HepG2 (cell line): ENCODE results near the gene TSPYL1. TPM values are rescaled to one million over a fixed set of nuclear protein-coding genes. Genes with fewer than 3 reads are reported as not detected.

Source experiments
- ATAC-seq: fragments of 200-7000 bp; cut with Tn5 transposase; 3 replicates; pipeline ENCODE4 v1.9.1; 2020; ENCODE audit warnings: mild to moderate bottlenecking, moderate library complexity
- BruUV-seq: library from RNA; stranded (reverse); fragments of 400-500 nt; replicated peaks from 2 replicates; lab custom pipeline; 2021; lab: Mats Ljungman, UMichigan
- CTCF ChIA-PET: fragments of 300-600 bp; formaldehyde crosslinking; extraction: SDS; loops from one replicate; lab custom pipeline; 2021; ENCODE audit warnings: low total read pairs, inconsistent platforms, low intra/inter-chr PET ratio; lab: Yijun Ruan, JAX
- POLR2A ChIA-PET: fragments of 350-600 bp; sonication (Branson Sonifier 250); formaldehyde crosslinking; loops from one replicate; lab custom pipeline; 2020; ENCODE audit warnings: antibody characterized with exemption, inconsistent platforms; lab: Yijun Ruan, JAX
- DNase-seq: peaks from one replicate; pipeline ENCODE4 v3.0.0-alpha.2; 2015; ENCODE audit warnings: low spot score
- FAIRE-seq: peaks from 3 replicates; lab custom pipeline; 2011; peaks lifted over from hg19 to GRCh38; lab: Jason Lieb, UNC
- H2AFZ ChIP-seq: one replicate; pipeline ENCODE4 v1.6.1; 2011; ENCODE audit warnings: low read length, inconsistent platforms
- H3K27ac ChIP-seq: fragments of 300-600 bp; 3 replicates; pipeline ENCODE4 v1.8.0; 2011; ENCODE audit warnings: mixed run types, mild to moderate bottlenecking, mixed read lengths, low read length, inconsistent platforms; ENCODE audit not compliant: insufficient read depth; ENCODE audit errors: extremely low read length
- H3K27me3 ChIP-seq, 2 experiments: fragments of 200-600 bp in 1 of 2; 2 replicates in 1 of 2; 3 replicates in 1 of 2; pipeline versions ENCODE4 v1.6.0 to v1.8.0; 2011; ENCODE audit warnings: low read length in 2 of 2, mild to moderate bottlenecking in 2 of 2, moderate library complexity in 2 of 2, inconsistent platforms in 1 of 2; ENCODE audit not compliant: insufficient read depth in 2 of 2, control insufficient read depth in 1 of 2
- H3K36me3 ChIP-seq, 2 experiments: fragments of 200-600 bp in 1 of 2; replicated peaks in 1 of 2; 2 replicates in 1 of 2; 3 replicates in 1 of 2; pipeline versions ENCODE4 v1.5.1 to v1.8.0; 2011; ENCODE audit warnings: low read length in 2 of 2, inconsistent platforms in 1 of 2; ENCODE audit not compliant: insufficient read depth in 2 of 2, control insufficient read depth in 1 of 2
- H3K4me1 ChIP-seq: 2 replicates; pipeline ENCODE4 v1.5.1; 2012; ENCODE audit warnings: low read length, inconsistent platforms; ENCODE audit not compliant: insufficient read depth
- H3K4me2 ChIP-seq: 2 replicates; pipeline ENCODE4 v1.6.0; 2011; ENCODE audit warnings: low read depth, low read length, inconsistent platforms
- H3K4me3 ChIP-seq, 3 experiments: fragments of 200-600 bp in 1 of 3; sonication (generic), shearing (Covaris generic) in 1 of 3; replicated peaks in 1 of 3; 2 replicates each; pipeline ENCODE4 v1.5.1; 2011 to 2016; ENCODE audit warnings: low read length in 3 of 3, inconsistent platforms in 2 of 3, low read depth in 2 of 3, mild to moderate bottlenecking in 2 of 3, control low read depth in 1 of 3, mixed read lengths in 1 of 3; ENCODE audit not compliant: insufficient read depth in 1 of 3
- H3K79me2 ChIP-seq: one replicate; pipeline ENCODE4 v1.6.1; 2011; ENCODE audit warnings: low read length, inconsistent platforms; ENCODE audit not compliant: insufficient read depth
- H3K9ac ChIP-seq: 2 replicates; pipeline ENCODE4 v1.6.0; 2011; ENCODE audit warnings: mild to moderate bottlenecking, low read depth, low read length, inconsistent platforms; ENCODE audit not compliant: insufficient read depth
- H3K9me3 ChIP-seq: 2 replicates; pipeline ENCODE4 v1.5.1; 2012; ENCODE audit warnings: mild to moderate bottlenecking, low read length
- H4K20me1 ChIP-seq: 2 replicates; pipeline ENCODE4 v1.6.0; 2011; ENCODE audit warnings: inconsistent platforms, mild to moderate bottlenecking, low read length, moderate library complexity; ENCODE audit not compliant: insufficient read depth
- CHD2 ChIP-seq: IDR thresholded peaks from 2 replicates; pipeline ENCODE4 v1.6.1; 2011; ENCODE audit warnings: low read depth, low read length, improper control_type of control experiment
- GRHL1 ChIP-seq: sonication (generic); formaldehyde crosslinking; conservative IDR thresholded peaks from 2 replicates; pipeline ENCODE4 v1.8.0; 2022; ENCODE audit warnings: missing genetic modification reagents
- RFX1 ChIP-seq: fragments of 450-650 bp; IDR thresholded peaks from 2 replicates; pipeline ENCODE4 v1.6.1; 2017
- RFX5 ChIP-seq: IDR thresholded peaks from 2 replicates; pipeline ENCODE4 v1.6.1; 2011; ENCODE audit warnings: low read depth, low read length, improper control_type of control experiment
- SP2 ChIP-seq: sonication (generic); formaldehyde crosslinking; IDR thresholded peaks from 2 replicates; pipeline ENCODE4 v1.5.1; 2020; ENCODE audit warnings: mild to moderate bottlenecking, missing genetic modification reagents
- WGBS: methylation state at CpG from one replicate; pipeline ENCODE4 v1.1.6; 2017; ENCODE audit warnings: low lambda C conversion rate; 5-methylcytosine and 5-hydroxymethylcytosine counted together
- in situ Hi-C: cut with HindIII; loops from 2 replicates; pipeline ENCODE4 v1.10.0; 2017; ENCODE audit warnings: low pct_unique_long_range_greater_than_20kb; ENCODE audit not compliant: extremely low pct_ligation_motif_present
- intact Hi-C: fragments of 100-400 bp; cut with micrococcal nuclease; formaldehyde crosslinking; loops from one replicate; pipeline ENCODE4 v1.10.0; 2022; ENCODE audit not compliant: unreplicated experiment
- polyA plus RNA-seq, 8 experiments: library from polyadenylated mRNA; depleted of rRNA in 3 of 8; stranded (reverse) in 7 of 8; unstranded in 1 of 8; fragments of >200 nt; fragmentation: Illumina TruSeq in 4 of 8; extraction: Trizol in 4 of 8; gene quantifications; 2 replicates each; pipeline versions ENCODE4 v1.2.1 to v1.2.3, GENCODE V29; 2011 to 2016; ENCODE audit warnings: low read depth in 4 of 8, missing spikeins in 1 of 8, mixed read lengths in 1 of 8; ENCODE audit not compliant: insufficient read depth in 1 of 8
- total RNA-seq, 5 experiments: library from RNA; depleted of rRNA; stranded (reverse); fragments of >200 nt; fragmentation: Illumina TruSeq; extraction: Trizol; gene quantifications; 2 replicates each; pipeline ENCODE4 v1.2.3, GENCODE V29; 2016; ENCODE audit warnings: low read depth in 1 of 5

The TSPYL1 gene
- total and polyA plus RNA-seq, 2 of the 13 experiments (the other 11 are each of a cell fraction or from before 2014, with no cell fraction given), result 28.3 to 93.0 TPM

- H4K20me1 ChIP-seq, result no peaks in the 10 kb centered on the region
- no peak for FAIRE-seq
- TF ChIP-seq RFX5, result peak; percentile 92
- no peak for TF ChIP-seq CHD2
- no peak for TF ChIP-seq GRHL1 (CRISPR knock-in tag)
- peak; percentile 70 for TF ChIP-seq RFX1
- no peak for TF ChIP-seq SP2 (CRISPR knock-in tag)
- intact Hi-C loops, result no loop called here
- no peak overlapping the region for H3K27ac ChIP-seq
- no TSS peak for BruUV-seq
- H3K36me3 ChIP-seq, result peaks cover 0 to 5% of the 10 kb centered on the region in 2 experiments; a peak in 1 of 5 replicates
- no peak for ATAC-seq
- H3K4me1 ChIP-seq, result no peaks in the 10 kb centered on the region
- H3K9me3 ChIP-seq, result no peaks in the 10 kb centered on the region
- no peak overlapping the region for H3K4me2 ChIP-seq
- H3K79me2 ChIP-seq, result no peaks in the 10 kb centered on the region
- 98% methylated on average over 17 of the region's 17 CpGs for WGBS
- ChIA-PET POLR2A (no interaction called here), CTCF (no interaction called here)
- H3K9ac ChIP-seq, result no peak overlapping the region
- no peak overlapping the region for H3K4me3 ChIP-seq
- DNase-seq, result no peak
- no peak overlapping the region for H2AFZ ChIP-seq
- H3K27me3 ChIP-seq, result no peaks in the 10 kb centered on the region
- in situ Hi-C loops, result no loop called here
Observed at GRCh38 chr6:116229287-116229913, 50.3 kb downstream of the TSPYL1 start.

Other genes starting within 250 kb of the TSPYL1 start
- gene FRK, start 219.0 kb downstream of the TSPYL1 start, total RNA-seq (2016; rRNA removed; fragmentation: Illumina TruSeq; extraction: Trizol), result 2.9 and 4.5 TPM in 2 replicates
- gene FRK, start 219.0 kb downstream of the TSPYL1 start, polyA plus RNA-seq (2011; rRNA removed), result 1.3 and 1.5 TPM in 2 replicates
- 56.1 and 90.6 TPM in 2 replicates for gene NT5DC1, start 179.1 kb downstream of the TSPYL1 start, total RNA-seq (2016; rRNA removed; fragmentation: Illumina TruSeq; extraction: Trizol)
- gene NT5DC1, start 179.1 kb downstream of the TSPYL1 start, polyA plus RNA-seq (2011; rRNA removed), result 22.1 and 27.0 TPM in 2 replicates
- not detected in 2 replicates for gene COL10A1, start 153.8 kb downstream of the TSPYL1 start, total RNA-seq (2016; rRNA removed; fragmentation: Illumina TruSeq; extraction: Trizol)
- gene COL10A1, start 153.8 kb downstream of the TSPYL1 start, polyA plus RNA-seq (2011; rRNA removed), result 0.07 TPM in 2 replicates
- gene TSPYL4, start 25.9 kb downstream of the TSPYL1 start, total RNA-seq (2016; rRNA removed; fragmentation: Illumina TruSeq; extraction: Trizol), result 19.7 and 24.0 TPM in 2 replicates
- gene TSPYL4, start 25.9 kb downstream of the TSPYL1 start, polyA plus RNA-seq (2011; rRNA removed), result 18.0 and 20.4 TPM in 2 replicates
- 3.8 and 4.6 TPM in 2 replicates for gene DSE, start 91.0 kb upstream of the TSPYL1 start, total RNA-seq (2016; rRNA removed; fragmentation: Illumina TruSeq; extraction: Trizol)
- gene DSE, start 91.0 kb upstream of the TSPYL1 start, polyA plus RNA-seq (2011; rRNA removed), result 2.6 and 3.0 TPM in 2 replicates
- not detected in 2 replicates for gene CALHM6, start 181.4 kb upstream of the TSPYL1 start, total RNA-seq (2016; rRNA removed; fragmentation: Illumina TruSeq; extraction: Trizol)
- gene CALHM6, start 181.4 kb upstream of the TSPYL1 start, polyA plus RNA-seq (2011; rRNA removed), result not detected in 2 replicates
- gene CALHM5, start 231.7 kb upstream of the TSPYL1 start, total RNA-seq (2016; rRNA removed; fragmentation: Illumina TruSeq; extraction: Trizol), result not detected in 2 replicates
- not detected in 2 replicates for gene CALHM5, start 231.7 kb upstream of the TSPYL1 start, polyA plus RNA-seq (2011; rRNA removed)